Neural crest cell (in vitro differentiated cells): ENCODE results near the gene TGDS. TPM values are rescaled to one million over a fixed set of nuclear protein-coding genes. Genes with fewer than 3 reads are reported as not detected.

ENCODE experiments used
- DNase-seq: peaks from one replicate; pipeline ENCODE4 v3.0.0; 2021; ENCODE audit warnings: low read depth, mixed read lengths, low spot score
- H3K27ac Mint-ChIP-seq: one replicate; pipeline ENCODE4 v1.8.0; 2021; ENCODE audit warnings: mild to moderate bottlenecking, mixed read lengths; ENCODE audit not compliant: unreplicated experiment
- H3K27me3 Mint-ChIP-seq: 2 replicates; pipeline ENCODE4 v1.8.0; 2021; ENCODE audit warnings: low read depth, mild to moderate bottlenecking, mixed read lengths
- H3K36me3 Mint-ChIP-seq: 2 replicates; pipeline ENCODE4 v1.8.0; 2021; ENCODE audit warnings: low read depth, mild to moderate bottlenecking, mixed read lengths
- H3K4me1 Mint-ChIP-seq: 2 replicates; pipeline ENCODE4 v1.8.0; 2021; ENCODE audit warnings: mixed read lengths
- H3K4me3 Mint-ChIP-seq: one replicate; pipeline ENCODE4 v1.8.0; 2021; ENCODE audit warnings: mild to moderate bottlenecking, mixed read lengths
- H3K9me3 Mint-ChIP-seq: 2 replicates; pipeline ENCODE4 v1.8.0; 2021; ENCODE audit warnings: mixed read lengths
- CTCF ChIP-seq: fragments of 200-600 bp; sonication (generic); conservative IDR thresholded peaks from 2 replicates; pipeline ENCODE4 v1.5.0; 2021; ENCODE audit warnings: antibody characterized with exemption, mild to moderate bottlenecking
- total RNA-seq: library from RNA; stranded (reverse); gene quantifications from 2 replicates; pipeline ENCODE4 v1.2.1, GENCODE V29; 2021

Gene TGDS
- total RNA-seq, 1 donor from 2014 or later = 10.5 TPM

- DNase-seq = no peak
- no peak for TF ChIP-seq CTCF
- Mint-ChIP-seq H3K4me3 (no peak overlapping the region), H3K36me3 (peaks cover 11% of the 10 kb centered on the region), H3K9me3 (no peaks in the 10 kb centered on the region), H3K4me1 (peaks cover 3% of the 10 kb centered on the region), H3K27ac (no peak overlapping the region), H3K27me3 (no peaks in the 10 kb centered on the region)
Measured at GRCh38 chr13:94608586-94608985, 12.6 kb upstream of the TGDS start.

GRCh38 chr13:94607939-94608338 lies 12.0 kb upstream of the TGDS start:
- H3K36me3 Mint-ChIP-seq = peaks cover 11% of the 10 kb centered on the region
- no peak overlapping the region for H3K27ac Mint-ChIP-seq
- no peak for DNase-seq
- H3K4me1 Mint-ChIP-seq = peaks cover 7% of the 10 kb centered on the region
- TF ChIP-seq CTCF = no peak
- no peak overlapping the region for H3K4me3 Mint-ChIP-seq
- no peaks in the 10 kb centered on the region for H3K27me3 Mint-ChIP-seq
- H3K9me3 Mint-ChIP-seq = no peaks in the 10 kb centered on the region

GRCh38 chr13:94607056-94607455 lies 11.1 kb upstream of the TGDS start:
- peaks cover 11% of the 10 kb centered on the region for H3K36me3 Mint-ChIP-seq
- H3K27me3 Mint-ChIP-seq = no peaks in the 10 kb centered on the region
- TF ChIP-seq CTCF = no peak
- no peak overlapping the region for H3K27ac Mint-ChIP-seq
- no peaks in the 10 kb centered on the region for H3K9me3 Mint-ChIP-seq
- no peak for DNase-seq
- H3K4me3 Mint-ChIP-seq = no peak overlapping the region
- H3K4me1 Mint-ChIP-seq = peaks cover 15% of the 10 kb centered on the region

- H3K27ac Mint-ChIP-seq = peak overlapping the region; percentile 62
- H3K4me1 Mint-ChIP-seq = peaks cover 19% of the 10 kb centered on the region
- peaks cover 6% of the 10 kb centered on the region for H3K36me3 Mint-ChIP-seq
- H3K4me3 Mint-ChIP-seq = peak overlapping the region; percentile 92
- peaks cover 5% of the 10 kb centered on the region for H3K9me3 Mint-ChIP-seq
- no peaks in the 10 kb centered on the region for H3K27me3 Mint-ChIP-seq
- no peak for DNase-seq
- TF ChIP-seq CTCF = no peak
Measured at GRCh38 chr13:94602467-94602866, 6.5 kb upstream of the TGDS start.

GRCh38 chr13:94601446-94602431 lies 5.8 kb upstream of the TGDS start, which contains the start of gene GPR180:
Gene GPR180, plus strand, starts transcription at chr13:94601857. Its CDS starts 71 bp downstream, at chr13:94601928.
- no peak for TF ChIP-seq CTCF
- Mint-ChIP-seq H3K27me3 (no peaks in the 10 kb centered on the region), H3K4me1 (peaks cover 23% of the 10 kb centered on the region), H3K4me3 (peak within 1 kb of the TSS; percentile 92), H3K36me3 (peaks cover 4% of the 10 kb centered on the region), H3K27ac (peak within 1 kb of the TSS; percentile 62), H3K9me3 (peaks cover 5% of the 10 kb centered on the region)
- peak; percentile 79 for DNase-seq
